ENCODE measurements around the gene LIMK1.

- TF ChIP-seq, protein P1, sequence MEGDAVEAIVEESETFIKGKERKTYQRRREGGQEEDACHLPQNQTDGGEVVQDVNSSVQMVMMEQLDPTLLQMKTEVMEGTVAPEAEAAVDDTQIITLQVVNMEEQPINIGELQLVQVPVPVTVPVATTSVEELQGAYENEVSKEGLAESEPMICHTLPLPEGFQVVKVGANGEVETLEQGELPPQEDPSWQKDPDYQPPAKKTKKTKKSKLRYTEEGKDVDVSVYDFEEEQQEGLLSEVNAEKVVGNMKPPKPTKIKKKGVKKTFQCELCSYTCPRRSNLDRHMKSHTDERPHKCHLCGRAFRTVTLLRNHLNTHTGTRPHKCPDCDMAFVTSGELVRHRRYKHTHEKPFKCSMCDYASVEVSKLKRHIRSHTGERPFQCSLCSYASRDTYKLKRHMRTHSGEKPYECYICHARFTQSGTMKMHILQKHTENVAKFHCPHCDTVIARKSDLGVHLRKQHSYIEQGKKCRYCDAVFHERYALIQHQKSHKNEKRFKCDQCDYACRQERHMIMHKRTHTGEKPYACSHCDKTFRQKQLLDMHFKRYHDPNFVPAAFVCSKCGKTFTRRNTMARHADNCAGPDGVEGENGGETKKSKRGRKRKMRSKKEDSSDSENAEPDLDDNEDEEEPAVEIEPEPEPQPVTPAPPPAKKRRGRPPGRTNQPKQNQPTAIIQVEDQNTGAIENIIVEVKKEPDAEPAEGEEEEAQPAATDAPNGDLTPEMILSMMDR (IDR thresholded peaks at IDR 0.05 in 2 of 3, conservative IDR thresholded peaks at IDR 0.05 in 1 of 3; ENCODE audit: borderline replicate concordance in 1 of 3, insufficient read depth in 1 of 3, low read depth in 2 of 3, low read length in 2 of 3): no peak
- TF ChIP-seq CEBPB (IDR thresholded peaks at IDR 0.05; ENCODE audit: low read depth): no peak
- no peak for TF ChIP-seq POLR2A (IDR thresholded peaks at IDR 0.05; ENCODE audit: borderline replicate concordance, extremely low read depth, insufficient read depth, insufficient read length)
- no peak for TF ChIP-seq EGR1 (IDR thresholded peaks at IDR 0.05; ENCODE audit: low read depth)
- TF ChIP-seq EZH2phosphoT487 (IDR thresholded peaks at IDR 0.05; ENCODE audit: borderline replicate concordance): no peak
- no peak for TF ChIP-seq TCF7L2 (IDR thresholded peaks at IDR 0.05; ENCODE audit: borderline replicate concordance, extremely low read depth, insufficient read depth, insufficient read length)
- TF ChIP-seq ZNF274 (IDR thresholded peaks at IDR 0.05; ENCODE audit: low read depth, low read length): no peak
- TF ChIP-seq EZH2 (IDR thresholded peaks at IDR 0.05): no peak
- TF ChIP-seq JUND (IDR thresholded peaks at IDR 0.05): no peak
Observed at GRCh38 chr7:74042746-74043522, 40.7 kb upstream of the LIMK1 start.

All from HCT116 (cell line).